K562 (cell line): ENCODE results near the gene TRANK1. TPM values are rescaled to one million over a fixed set of nuclear protein-coding genes. Genes with fewer than 3 reads are reported as not detected.

Experiments
- ARNT ChIP-seq, 2 experiments: fragments of 450-650 bp; IDR thresholded peaks; 2 replicates each; pipeline ENCODE4 v1.6.1; 2016; ENCODE audit warnings: mild to moderate bottlenecking in 1 of 2
- BCOR ChIP-seq: fragments of 450-650 bp; IDR thresholded peaks from 2 replicates; pipeline ENCODE4 v1.6.1; 2016
- CBFB ChIP-seq: sonication (generic); formaldehyde crosslinking; IDR thresholded peaks from 2 replicates; pipeline ENCODE4 v1.4.0; 2020; ENCODE audit warnings: mild to moderate bottlenecking, missing genetic modification reagents
- CBX5 ChIP-seq: IDR thresholded peaks from 2 replicates; pipeline ENCODE4 v1.6.1; 2014; ENCODE audit warnings: low read depth, borderline replicate concordance
- DDX20 ChIP-seq: fragments of 450-650 bp; IDR thresholded peaks from 2 replicates; pipeline ENCODE4 v1.6.1; 2016; ENCODE audit warnings: missing genetic modification characterization, low read depth, mild to moderate bottlenecking, missing compliant biosample characterization, moderate library complexity
- ETS1 ChIP-seq: conservative IDR thresholded peaks from 2 replicates; pipeline ENCODE4 v1.6.1; 2011; ENCODE audit warnings: low read depth, mild to moderate bottlenecking, low read length; ENCODE audit not compliant: control insufficient read depth
- FOSL1 ChIP-seq: fragments of 200-800 bp; sonication (Bioruptor generic); conservative IDR thresholded peaks from 2 replicates; pipeline ENCODE4 v1.6.1; 2016; ENCODE audit warnings: missing genetic modification characterization, missing compliant biosample characterization
- HINFP ChIP-seq: fragments of 450-650 bp; conservative IDR thresholded peaks from 2 replicates; pipeline ENCODE4 v1.6.1; 2016; ENCODE audit warnings: missing genetic modification characterization, low read depth, mild to moderate bottlenecking, control low read depth, missing compliant biosample characterization
- MAFF ChIP-seq: IDR thresholded peaks from 2 replicates; pipeline ENCODE4 v1.6.1; 2012; ENCODE audit warnings: low read length, improper control_type of control experiment
- MBD1 ChIP-seq: fragments of 250-450 bp; sonication (Bioruptor Pico); IDR thresholded peaks from 2 replicates; pipeline ENCODE4 v1.8.0; 2022; ENCODE audit warnings: inconsistent platforms
- NELFE ChIP-seq: IDR thresholded peaks from 2 replicates; pipeline ENCODE4 v1.6.1; 2011; ENCODE audit warnings: mild to moderate bottlenecking; ENCODE audit not compliant: insufficient read depth, insufficient read length
- NFYB ChIP-seq: IDR thresholded peaks from 2 replicates; pipeline ENCODE4 v1.6.1; 2011; ENCODE audit warnings: mild to moderate bottlenecking, moderate library complexity; ENCODE audit not compliant: insufficient read length; ENCODE audit errors: extremely low read depth
- PHF20 ChIP-seq: fragments of 450-650 bp; IDR thresholded peaks from 2 replicates; pipeline ENCODE4 v1.6.1; 2018; ENCODE audit not compliant: partially characterized antibody
- POLR2G ChIP-seq: fragments of 200-400 bp; formaldehyde crosslinking; IDR thresholded peaks from 2 replicates; pipeline ENCODE4 v1.6.1; 2017; ENCODE audit warnings: low read depth, mild to moderate bottlenecking, antibody characterized with exemption, low read length, moderate library complexity
- TCF7L2 ChIP-seq: fragments of 150-350 bp; IDR thresholded peaks from 2 replicates; pipeline ENCODE4 v1.6.1; 2016; ENCODE audit warnings: low read depth, mild to moderate bottlenecking, low read length, moderate library complexity
- ZEB2 ChIP-seq: fragments of 450-650 bp; IDR thresholded peaks from 2 replicates; pipeline ENCODE4 v1.6.1; 2016
- ZFP30 ChIP-seq: fragments of 250-450 bp; sonication (Bioruptor Pico); IDR thresholded peaks from 2 replicates; pipeline ENCODE4 v1.8.0; 2022; ENCODE audit warnings: moderate library complexity, mild to moderate bottlenecking, inconsistent platforms, borderline replicate concordance
- ZNF239 ChIP-seq: fragments of 250-450 bp; sonication (Bioruptor Pico); IDR thresholded peaks from 2 replicates; pipeline ENCODE4 v1.4.0; 2020; ENCODE audit warnings: mild to moderate bottlenecking
- ZNF316 ChIP-seq: fragments of 450-650 bp; IDR thresholded peaks from 2 replicates; pipeline ENCODE4 v1.6.1; 2016
- ZNF445 ChIP-seq: fragments of 250-450 bp; sonication (Bioruptor Pico); IDR thresholded peaks from 2 replicates; pipeline ENCODE4 v1.4.0; 2020; ENCODE audit warnings: low read depth, mild to moderate bottlenecking, moderate library complexity
- ZNF561 ChIP-seq: fragments of 450-650 bp; formaldehyde crosslinking; conservative IDR thresholded peaks from 2 replicates; pipeline ENCODE4 v1.4.0; 2020; ENCODE audit warnings: mild to moderate bottlenecking, moderate library complexity
- polyA plus RNA-seq, 8 experiments: library from polyadenylated mRNA; depleted of rRNA in 4 of 8; stranded (reverse) in 5 of 8; unstranded in 3 of 8; fragments of >200 nt; fragmentation: Nextera tagmentation in 2 of 8; fragmentation: Illumina TruSeq in 1 of 8; extraction: Ambion mirVana in 2 of 8; extraction: Trizol in 1 of 8; gene quantifications; 2 replicates each; pipeline versions ENCODE4 v1.2.1 to v1.2.3, GENCODE V29; 2011 to 2014; ENCODE audit warnings: inconsistent platforms in 1 of 8, missing spikeins in 1 of 8
- total RNA-seq, 7 experiments: library from RNA; depleted of rRNA in 6 of 7; stranded (reverse); fragments of >200 nt in 6 of 7; fragmentation: Illumina TruSeq in 2 of 7; extraction: Trizol in 2 of 7; gene quantifications; 2 replicates each; pipeline versions ENCODE4 v1.2.1 to v1.2.3, GENCODE V29; 2011 to 2021; ENCODE audit warnings: low replicate concordance in 1 of 7

Gene TRANK1
- total and polyA plus RNA-seq, 9 of the 15 experiments (the other 6 are each of a cell fraction or from before 2014, with no cell fraction given) = 0.41 to 5.3 (median 2.1) TPM

GRCh38 chr3:36920884-36921567 lies 23.8 kb downstream of the TRANK1 start (continued):
- TF ChIP-seq NELFE = no peak
- TF ChIP-seq NFYB = no peak
- no peak for TF ChIP-seq BCOR
- TF ChIP-seq ZNF316 = 0 out of 2 replicates have a peak, but pooled peaks have one; percentile 11
- TF ChIP-seq MAFF = no peak
- no peak for TF ChIP-seq CBFB (CRISPR knock-in tag)
- TF ChIP-seq PHF20 = no peak
- no peak for TF ChIP-seq DDX20 (tag)
- TF ChIP-seq HINFP (tag) = no peak
- no peak for TF ChIP-seq ZNF239 (CRISPR knock-in tag)
- TF ChIP-seq TCF7L2 = no peak
- TF ChIP-seq ZNF561 (CRISPR knock-in tag) = 0 out of 2 replicates have a peak, but pooled peaks have one; percentile 72
- peak; percentile 64 for TF ChIP-seq ZNF445 (CRISPR knock-in tag)
- peak; percentile 49; the same call in 1 of the 2 replicates for TF ChIP-seq FOSL1 (tag)
- TF ChIP-seq ZEB2 = peak; percentile 68
- no peak for TF ChIP-seq MBD1
- TF ChIP-seq CBX5 = peak; percentile 88; the same call in 1 of the 2 replicates
- TF ChIP-seq ETS1 = no peak
- no peak for TF ChIP-seq POLR2G
- 0 out of 4 replicates have a peak, but pooled peaks of 1 of the 2 experiments have one; percentile 43 for TF ChIP-seq ARNT (IDR thresholded peaks at IDR 0.05)
- TF ChIP-seq ZFP30 (CRISPR knock-in tag) = no peak
